Measurements from ENCODE around the gene COQ10B.
"Not testable (repeated sequence)": the region's sequence is repeated elsewhere in the genome, so short reads cannot be mapped to it uniquely, and the experiment has no call there.

COQ10B gene

DNA sequence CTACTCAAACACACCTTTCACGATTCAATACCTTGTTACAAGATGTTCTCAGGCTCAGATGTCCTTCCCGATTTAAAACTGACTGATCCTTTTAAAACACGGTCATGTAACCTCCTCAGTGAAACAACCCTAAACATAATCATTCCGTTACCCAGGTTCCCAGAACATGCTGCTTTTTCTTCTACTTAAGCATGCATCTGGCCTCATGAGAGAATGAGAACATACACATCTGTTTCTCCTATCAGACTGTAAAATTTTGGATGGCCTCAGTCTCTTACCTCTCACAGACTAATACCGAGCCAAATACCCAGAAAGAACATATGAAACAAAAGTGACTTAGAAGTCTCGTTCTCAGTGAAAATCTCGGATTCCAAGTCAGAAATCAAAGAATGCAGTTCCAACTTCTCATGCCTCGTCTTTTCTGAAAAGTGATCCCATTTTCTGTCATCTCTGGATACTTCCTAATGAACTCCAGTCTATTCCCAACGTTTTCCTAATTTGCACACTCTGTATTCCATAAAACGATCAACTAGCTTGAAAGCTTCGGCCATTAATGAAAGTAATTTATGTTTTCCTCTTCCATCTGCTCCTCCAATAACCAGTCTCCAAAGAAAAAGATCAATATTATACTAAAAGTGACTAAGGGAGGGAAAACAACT, 19.4 kb upstream of the COQ10B start:
- H3K9ac ChIP-seq (ENCODE audit: low read length) = peak overlapping the region; percentile 74
- H3K36me3 ChIP-seq (ENCODE audit: control insufficient read depth, insufficient read depth, low read length) = no peaks in the 10 kb centered on the region
- H3K4me1 ChIP-seq (ENCODE audit: control insufficient read depth, insufficient read depth, low read length) = peaks cover 24% of the 10 kb centered on the region
- peak overlapping the region; percentile 99 for H3K27ac ChIP-seq (ENCODE audit: low read depth, low read length)
- peak overlapping the region; percentile 99 for H3K4me3 ChIP-seq (ENCODE audit: low read length)
- H3K27me3 ChIP-seq (ENCODE audit: control insufficient read depth, insufficient read depth, low read length) = no peaks in the 10 kb centered on the region

DNA sequence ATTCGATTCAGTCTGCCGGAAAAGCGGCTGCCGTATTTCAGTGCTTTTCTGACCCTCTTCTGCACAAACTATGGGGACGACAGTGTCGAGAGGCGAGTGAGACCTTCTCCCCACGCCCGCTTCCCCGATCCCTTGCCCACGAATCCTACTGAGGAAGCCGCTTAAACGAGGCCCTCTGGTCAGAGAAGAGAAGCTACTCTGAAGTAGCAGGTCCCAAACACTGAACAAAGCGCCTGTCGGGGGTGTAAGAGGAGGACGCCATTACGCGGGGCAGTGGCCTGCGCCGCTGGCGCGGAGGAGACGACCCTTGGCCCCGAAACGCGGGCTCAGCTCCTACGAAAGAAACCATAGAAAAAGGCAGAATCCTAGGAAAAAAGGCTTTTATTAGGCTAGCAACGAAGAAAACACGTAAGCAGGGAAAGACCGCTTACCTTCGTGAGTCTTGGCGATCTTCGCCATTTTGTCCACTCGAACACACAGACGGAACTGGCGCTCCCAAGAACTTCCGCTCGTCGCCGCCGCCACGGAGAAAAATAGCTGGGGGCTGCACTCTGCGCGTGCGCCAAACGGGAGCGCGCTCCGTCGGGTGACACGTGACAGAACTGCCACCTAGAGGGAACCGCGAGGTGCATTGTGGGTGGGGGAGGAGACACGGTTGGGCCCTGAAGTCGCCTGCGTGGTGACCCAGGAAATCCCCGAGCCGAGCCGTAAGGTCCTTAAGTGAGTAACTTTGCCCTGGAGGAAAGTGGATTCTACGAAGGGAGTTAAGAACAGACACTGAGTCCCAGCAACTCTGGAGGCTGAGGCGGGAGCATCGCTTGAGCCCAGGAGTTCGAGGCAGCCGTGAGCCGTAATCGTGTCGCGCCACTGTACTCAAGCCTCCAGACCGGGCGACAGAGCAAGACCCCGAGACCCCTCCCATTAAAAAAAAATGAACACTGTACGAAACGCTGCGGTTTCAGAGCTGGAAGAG, 18.5 kb upstream of the COQ10B start, which contains the start of gene SF3B1:
TSS of gene SF3B1 (minus strand) at position 488 of the 973 bp plus-strand sequence. CDS start at position 459, 29 bp downstream.
- Histone ChIP-seq H3K4me1 (ENCODE audit: control insufficient read depth, insufficient read depth, low read length) (peaks cover 24% of the 10 kb centered on the region), H3K4me3 (ENCODE audit: low read length) (peak within 1 kb of the TSS; percentile 99), H3K27me3 (ENCODE audit: control insufficient read depth, insufficient read depth, low read length) (no peaks in the 10 kb centered on the region), H3K27ac (ENCODE audit: low read depth, low read length) (peak within 1 kb of the TSS; percentile 99), H3K9ac (ENCODE audit: low read length) (peak within 1 kb of the TSS; percentile 99), H3K36me3 (ENCODE audit: control insufficient read depth, insufficient read depth, low read length) (no peaks in the 10 kb centered on the region)

- Histone ChIP-seq H3K27me3 (ENCODE audit: control insufficient read depth, insufficient read depth, low read length) (no peaks in the 10 kb centered on the region), H3K4me1 (ENCODE audit: control insufficient read depth, insufficient read depth, low read length) (peaks cover 24% of the 10 kb centered on the region), H3K27ac (ENCODE audit: low read depth, low read length) (peak overlapping the region; percentile 99), H3K4me3 (ENCODE audit: low read length) (peak overlapping the region; percentile 99), H3K36me3 (ENCODE audit: control insufficient read depth, insufficient read depth, low read length) (no peaks in the 10 kb centered on the region), H3K9ac (ENCODE audit: low read length) (peak overlapping the region; percentile 99)
Observed at GRCh38 chr2:197435598-197436420, 17.5 kb upstream of the COQ10B start.

GRCh38 chr2:197437380-197437779, 16.0 kb upstream of the COQ10B start:
- H3K4me3 ChIP-seq (ENCODE audit: low read length) = no peak overlapping the region
- H3K9ac ChIP-seq (ENCODE audit: low read length) = no peak overlapping the region
- H3K27me3 ChIP-seq (ENCODE audit: control insufficient read depth, insufficient read depth, low read length) = no peaks in the 10 kb centered on the region
- no peaks in the 10 kb centered on the region for H3K36me3 ChIP-seq (ENCODE audit: control insufficient read depth, insufficient read depth, low read length)
- H3K4me1 ChIP-seq (ENCODE audit: control insufficient read depth, insufficient read depth, low read length) = peaks cover 18% of the 10 kb centered on the region
- no peak overlapping the region for H3K27ac ChIP-seq (ENCODE audit: low read depth, low read length)

GRCh38 chr2:197442857-197443256, 10.5 kb upstream of the COQ10B start:
- Histone ChIP-seq H3K4me1 (ENCODE audit: control insufficient read depth, insufficient read depth, low read length) (no peaks in the 10 kb centered on the region), H3K27ac (ENCODE audit: low read depth, low read length) (no peak overlapping the region), H3K9ac (ENCODE audit: low read length) (no peak overlapping the region), H3K27me3 (ENCODE audit: control insufficient read depth, insufficient read depth, low read length) (no peaks in the 10 kb centered on the region), H3K4me3 (ENCODE audit: low read length) (no peak overlapping the region), H3K36me3 (ENCODE audit: control insufficient read depth, insufficient read depth, low read length) (no peaks in the 10 kb centered on the region)

GRCh38 chr2:197445746-197446145, 7.6 kb upstream of the COQ10B start:
- no peak overlapping the region for H3K27ac ChIP-seq (ENCODE audit: low read depth, low read length)
- no peaks in the 10 kb centered on the region for H3K4me1 ChIP-seq (ENCODE audit: control insufficient read depth, insufficient read depth, low read length)
- H3K36me3 ChIP-seq (ENCODE audit: control insufficient read depth, insufficient read depth, low read length) = no peaks in the 10 kb centered on the region
- no peak overlapping the region for H3K9ac ChIP-seq (ENCODE audit: low read length)
- no peaks in the 10 kb centered on the region for H3K27me3 ChIP-seq (ENCODE audit: control insufficient read depth, insufficient read depth, low read length)
- no peak overlapping the region for H3K4me3 ChIP-seq (ENCODE audit: low read length)

DNA sequence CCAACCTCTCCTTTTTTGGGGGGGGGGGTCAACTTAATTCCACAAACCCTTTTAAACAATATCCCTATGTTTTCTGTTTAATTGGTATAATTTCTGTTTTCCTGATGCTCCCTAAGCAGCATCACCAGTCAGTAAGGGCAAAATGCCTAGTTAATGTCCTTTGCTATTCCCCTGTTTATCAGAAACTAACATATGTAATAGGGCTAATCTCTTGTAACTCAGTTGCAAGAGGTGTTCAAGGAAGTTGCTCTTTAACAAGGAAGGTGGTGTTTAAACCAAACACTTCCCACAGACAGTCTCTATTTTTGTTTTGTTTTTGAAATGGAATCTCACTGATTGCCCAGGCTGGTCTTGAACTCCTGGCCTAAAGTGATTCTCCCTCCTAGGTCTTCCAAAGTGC, 6.5 kb upstream of the COQ10B start:
- H3K4me3 ChIP-seq (ENCODE audit: low read length) = no peak overlapping the region
- no peaks in the 10 kb centered on the region for H3K4me1 ChIP-seq (ENCODE audit: control insufficient read depth, insufficient read depth, low read length)
- no peak overlapping the region for H3K27ac ChIP-seq (ENCODE audit: low read depth, low read length)
- H3K9ac ChIP-seq (ENCODE audit: low read length) = no peak overlapping the region
- H3K36me3 ChIP-seq (ENCODE audit: control insufficient read depth, insufficient read depth, low read length) = no peaks in the 10 kb centered on the region
- H3K27me3 ChIP-seq (ENCODE audit: control insufficient read depth, insufficient read depth, low read length) = no peaks in the 10 kb centered on the region

GRCh38 chr2:197450465-197450864, 2.9 kb upstream of the COQ10B start:
- Histone ChIP-seq H3K36me3 (ENCODE audit: control insufficient read depth, insufficient read depth, low read length) (no peaks in the 10 kb centered on the region), H3K4me3 (ENCODE audit: low read length) (no peak overlapping the region), H3K9ac (ENCODE audit: low read length) (no peak overlapping the region), H3K4me1 (ENCODE audit: control insufficient read depth, insufficient read depth, low read length) (peaks cover 7% of the 10 kb centered on the region), H3K27me3 (ENCODE audit: control insufficient read depth, insufficient read depth, low read length) (no peaks in the 10 kb centered on the region), H3K27ac (ENCODE audit: low read depth, low read length) (no peak overlapping the region)

DNA sequence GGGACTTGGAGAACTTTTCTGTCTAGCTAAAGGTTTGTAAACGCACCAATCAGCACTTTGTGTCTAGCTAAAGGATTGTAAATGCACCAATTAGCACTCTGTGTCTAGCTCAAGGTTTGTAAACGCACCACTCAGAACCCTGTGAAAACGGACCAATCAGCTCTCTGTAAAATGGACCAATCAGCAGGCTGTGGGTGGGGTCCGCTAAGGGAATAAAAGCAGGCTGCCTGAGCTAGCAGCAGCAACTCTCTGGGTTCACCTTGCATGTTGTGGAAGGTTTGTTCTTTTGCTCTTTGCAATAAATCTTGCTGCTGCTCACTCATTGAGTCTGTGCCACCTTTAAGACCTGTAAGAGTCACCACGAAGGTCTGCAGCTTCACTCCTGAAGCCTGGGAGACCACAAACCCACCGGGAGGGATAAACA, 2.4 kb upstream of the COQ10B start:
- not testable (repeated sequence) for H3K27ac ChIP-seq (ENCODE audit: low read depth, low read length); H3K4me3 ChIP-seq (ENCODE audit: low read length); H3K36me3 ChIP-seq (ENCODE audit: control insufficient read depth, insufficient read depth, low read length); H3K27me3 ChIP-seq (ENCODE audit: control insufficient read depth, insufficient read depth, low read length); H3K9ac ChIP-seq (ENCODE audit: low read length); H3K4me1 ChIP-seq (ENCODE audit: control insufficient read depth, insufficient read depth, low read length)

DNA sequence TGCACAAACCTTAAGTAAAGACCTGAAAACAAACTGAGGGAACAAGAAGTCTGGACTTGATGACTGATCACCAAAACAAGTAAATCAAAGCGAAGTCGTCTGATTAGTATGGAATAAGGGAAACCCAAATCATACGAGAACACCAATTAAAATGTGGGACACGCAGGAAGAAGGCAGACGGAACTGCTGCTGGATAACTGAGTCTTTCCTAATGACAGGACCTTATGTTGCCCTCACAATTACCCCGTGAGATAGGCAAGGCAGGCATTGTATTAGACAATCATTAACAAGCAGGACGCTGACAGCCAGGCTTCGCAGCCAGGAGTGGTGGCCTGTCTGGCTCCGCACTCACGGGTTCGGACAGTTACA, 614 bp upstream of the COQ10B start:
- Histone ChIP-seq H3K4me1 (ENCODE audit: control insufficient read depth, insufficient read depth, low read length) (peaks cover 7% of the 10 kb centered on the region), H3K9ac (ENCODE audit: low read length) (peak overlapping the region; percentile 89), H3K4me3 (ENCODE audit: low read length) (peak overlapping the region; percentile 77), H3K36me3 (ENCODE audit: control insufficient read depth, insufficient read depth, low read length) (no peaks in the 10 kb centered on the region), H3K27ac (ENCODE audit: low read depth, low read length) (peak overlapping the region; percentile 92), H3K27me3 (ENCODE audit: control insufficient read depth, insufficient read depth, low read length) (no peaks in the 10 kb centered on the region)

GRCh38 chr2:197453914-197454398, 604 bp downstream of the COQ10B start:
- Histone ChIP-seq H3K27ac (ENCODE audit: low read depth, low read length) (peak overlapping the region; percentile 91), H3K27me3 (ENCODE audit: control insufficient read depth, insufficient read depth, low read length) (no peaks in the 10 kb centered on the region), H3K36me3 (ENCODE audit: control insufficient read depth, insufficient read depth, low read length) (no peaks in the 10 kb centered on the region), H3K4me1 (ENCODE audit: control insufficient read depth, insufficient read depth, low read length) (peaks cover 7% of the 10 kb centered on the region), H3K9ac (ENCODE audit: low read length) (peak overlapping the region; percentile 67), H3K4me3 (ENCODE audit: low read length) (peak overlapping the region; percentile 66)

GRCh38 chr2:197454923-197455322, 1.6 kb downstream of the COQ10B start:
- Histone ChIP-seq H3K4me1 (ENCODE audit: control insufficient read depth, insufficient read depth, low read length) (peaks cover 7% of the 10 kb centered on the region), H3K27me3 (ENCODE audit: control insufficient read depth, insufficient read depth, low read length) (no peaks in the 10 kb centered on the region), H3K36me3 (ENCODE audit: control insufficient read depth, insufficient read depth, low read length) (peaks cover under 1% of the 10 kb centered on the region), H3K9ac (ENCODE audit: low read length) (no peak overlapping the region), H3K4me3 (ENCODE audit: low read length) (peak overlapping the region; percentile 66), H3K27ac (ENCODE audit: low read depth, low read length) (no peak overlapping the region)

Measured in rectal smooth muscle tissue (tissue), 1 donor.